CMK (cell line): ENCODE measurements around the gene ARHGEF11.

Experiments
- DNase-seq: peaks from one replicate; pipeline ENCODE4 v3.0.0-alpha.2; 2010; ENCODE audit warnings: low read depth

Gene ARHGEF11

GRCh38 chr1:156910309-156910782 lies 135.2 kb downstream of the ARHGEF11 start:
- DNase-seq: no peak

DNA sequence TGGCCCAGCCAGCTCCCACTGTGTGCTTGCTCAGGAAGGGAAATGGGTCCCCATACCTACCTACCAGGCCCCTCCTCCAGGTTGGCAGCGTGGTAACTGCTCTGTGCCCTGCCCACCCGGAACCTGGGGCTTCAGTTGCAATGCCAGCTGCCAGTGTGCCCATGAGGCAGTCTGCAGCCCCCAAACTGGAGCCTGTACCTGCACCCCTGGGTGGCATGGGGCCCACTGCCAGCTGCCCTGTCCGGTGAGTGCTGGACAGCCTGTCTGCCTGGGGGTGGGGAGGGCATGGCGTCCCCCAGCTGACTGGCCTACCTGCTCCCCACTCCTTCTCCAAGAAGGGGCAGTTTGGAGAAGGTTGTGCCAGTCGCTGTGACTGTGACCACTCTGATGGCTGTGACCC lies 135.9 kb downstream of the ARHGEF11 start:
- DNase-seq: no peak

GRCh38 chr1:156908955-156909354 lies 136.6 kb downstream of the ARHGEF11 start:
- DNase-seq: no peak

DNA sequence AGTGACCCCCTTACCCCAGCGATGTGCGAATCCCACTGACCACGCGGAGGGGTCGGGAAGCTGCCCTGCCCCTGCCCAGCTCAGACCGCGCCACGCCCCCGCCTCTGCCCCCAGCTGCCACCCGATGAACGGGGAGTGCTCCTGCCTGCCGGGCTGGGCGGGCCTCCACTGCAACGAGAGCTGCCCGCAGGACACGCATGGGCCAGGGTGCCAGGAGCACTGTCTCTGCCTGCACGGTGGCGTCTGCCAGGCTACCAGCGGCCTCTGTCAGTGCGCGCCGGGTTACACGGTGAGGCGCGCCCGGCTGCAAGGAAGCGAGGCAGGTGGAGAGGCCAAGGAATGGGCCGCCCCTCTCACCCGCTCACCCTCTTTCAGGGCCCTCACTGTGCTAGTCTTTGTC lies 137.0 kb downstream of the ARHGEF11 start:
- DNase-seq: no peak

- no peak for DNase-seq
These were observed 139.2 kb downstream of the ARHGEF11 start for GRCh38 chr1:156906206-156906906.

DNA sequence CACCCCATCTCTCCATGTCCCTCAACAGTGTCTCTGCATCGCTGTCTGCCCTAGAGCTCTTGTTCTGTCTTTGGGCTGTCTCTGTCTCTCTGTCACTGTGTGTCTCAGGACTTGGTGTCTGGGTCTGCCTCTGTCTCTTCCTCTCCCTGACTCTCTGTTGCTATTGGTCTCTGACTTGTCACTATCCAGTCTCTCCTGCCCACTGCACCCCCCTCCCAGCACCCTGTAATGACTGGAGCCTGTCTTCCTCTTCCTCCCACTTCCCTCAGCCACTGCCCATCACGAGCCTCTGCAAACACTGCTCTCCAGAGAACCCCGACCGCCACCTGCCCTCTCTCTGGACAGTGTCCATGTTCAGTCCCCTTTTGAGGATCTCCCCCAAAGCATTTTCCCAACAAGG lies 139.9 kb downstream of the ARHGEF11 start:
- DNase-seq: no peak

DNA sequence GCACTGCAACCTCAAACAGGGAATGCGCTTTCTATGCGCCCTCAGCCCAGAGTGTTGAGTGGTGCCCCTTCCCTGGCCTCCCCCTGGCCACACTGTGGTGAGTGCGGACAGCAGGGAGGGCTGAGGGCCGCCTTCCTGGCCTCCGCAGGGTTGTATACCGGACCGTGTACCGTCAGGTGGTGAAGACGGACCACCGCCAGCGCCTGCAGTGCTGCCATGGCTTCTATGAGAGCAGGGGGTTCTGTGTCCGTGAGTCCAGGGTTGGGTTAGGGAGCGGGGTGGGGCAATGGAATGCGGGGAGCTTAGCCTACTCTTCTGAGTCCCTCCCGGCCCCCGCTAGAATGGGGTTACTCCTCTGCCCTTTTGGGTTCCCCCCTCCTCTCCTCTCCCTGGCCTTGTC lies 140.4 kb downstream of the ARHGEF11 start:
- no peak for DNase-seq

- no peak for DNase-seq
These were observed 141.2 kb downstream of the ARHGEF11 start for GRCh38 chr1:156904187-156904959.

GRCh38 chr1:156903328-156904091 lies 142.0 kb downstream of the ARHGEF11 start:
- no peak for DNase-seq

- DNase-seq: no peak
These were observed 143.3 kb downstream of the ARHGEF11 start for GRCh38 chr1:156901966-156902915.

- DNase-seq: no peak
These were observed 144.0 kb downstream of the ARHGEF11 start for GRCh38 chr1:156901590-156901900.

DNA sequence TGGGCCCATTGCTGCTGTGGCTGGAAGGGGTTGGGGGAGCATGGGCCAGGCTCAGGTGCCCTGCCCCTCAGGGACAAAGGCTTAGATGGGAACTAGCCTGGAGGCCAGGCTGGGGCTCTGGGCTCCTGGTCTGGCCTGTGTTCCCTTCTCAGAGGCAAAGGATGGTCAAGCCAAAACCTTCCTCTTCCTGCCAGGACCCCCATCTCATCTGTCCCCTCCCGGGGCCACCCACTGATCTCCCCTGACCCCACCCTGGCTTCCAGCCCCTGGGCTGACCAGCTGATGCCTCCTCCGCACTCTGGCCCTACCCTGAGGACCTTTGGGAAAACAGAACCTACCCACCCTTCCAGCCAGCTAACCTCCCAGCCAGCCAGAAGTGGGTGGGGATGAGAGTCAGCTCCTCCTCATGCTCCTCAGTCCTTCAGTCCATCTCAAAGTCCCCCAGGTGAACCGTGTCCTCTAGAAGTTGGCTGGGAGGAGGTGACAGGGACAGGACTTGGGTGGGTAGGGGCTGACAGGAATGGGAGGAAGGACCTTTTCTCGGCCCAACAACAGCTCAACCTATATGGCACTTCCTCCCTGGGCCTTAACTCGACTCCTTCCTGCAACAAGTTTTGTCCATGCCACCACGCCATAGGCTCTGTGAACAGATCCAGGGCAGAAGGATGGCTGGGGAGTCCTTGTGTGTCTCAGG lies 144.5 kb downstream of the ARHGEF11 start:
- DNase-seq: no peak

DNA sequence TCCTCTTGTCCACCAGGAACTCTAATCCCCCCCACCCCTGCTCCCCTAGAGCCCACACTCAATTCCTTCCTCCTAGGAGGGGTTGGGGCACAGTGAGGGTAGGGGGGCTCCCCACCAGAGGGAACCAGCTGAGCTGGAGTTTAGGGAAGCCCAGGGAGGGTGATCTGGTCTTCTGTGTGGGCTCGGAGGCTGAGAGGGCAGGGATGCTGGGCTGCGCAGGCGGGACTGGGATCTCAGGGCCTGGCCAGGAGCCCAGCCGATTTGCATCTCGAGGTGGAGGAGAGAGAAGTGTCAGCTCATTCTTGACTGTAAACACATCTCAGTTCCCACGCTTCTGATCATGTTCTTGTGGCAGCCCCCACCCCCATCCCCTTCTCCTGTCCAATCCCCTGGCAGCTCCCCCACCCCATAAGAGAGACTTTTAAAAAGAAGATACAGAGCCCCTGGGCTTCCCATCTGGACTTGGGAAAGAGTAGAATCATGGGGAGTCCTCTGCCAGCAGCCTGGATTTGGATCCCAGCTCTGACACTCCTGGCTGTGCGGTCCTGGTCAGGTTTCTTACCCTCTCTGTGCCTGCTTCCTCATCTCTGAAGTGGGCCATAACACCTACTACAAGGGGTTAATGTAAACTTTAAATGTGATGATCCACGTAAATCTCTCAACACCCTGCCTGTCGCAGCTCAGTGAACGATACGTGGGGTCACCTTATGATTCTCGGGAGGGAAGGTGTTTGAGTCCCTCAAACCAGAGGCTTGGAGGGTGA lies 145.4 kb downstream of the ARHGEF11 start:
- DNase-seq: no peak

GRCh38 chr1:156898971-156899664 lies 146.4 kb downstream of the ARHGEF11 start:
- DNase-seq: no peak

DNA sequence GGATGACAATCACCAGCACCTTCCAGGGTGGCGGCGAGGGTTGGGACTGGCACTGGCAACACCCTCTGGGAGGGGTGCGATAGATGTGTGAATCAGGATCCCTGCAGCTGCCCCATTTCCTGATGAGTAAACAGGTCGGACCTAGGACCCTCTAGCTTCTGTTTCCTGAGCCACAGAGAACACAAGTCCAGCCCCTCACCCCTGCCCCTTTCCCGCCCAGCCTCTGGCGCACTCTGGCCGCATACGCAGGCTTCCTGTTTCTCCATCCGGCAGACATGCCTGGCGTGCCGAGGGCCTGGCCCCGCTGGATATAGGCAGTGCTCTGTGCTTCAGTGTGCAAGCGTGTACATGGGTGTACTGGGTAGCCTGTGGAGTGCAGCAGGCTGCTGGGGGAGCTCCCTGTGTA lies 147.4 kb downstream of the ARHGEF11 start:
- DNase-seq: no peak

DNA sequence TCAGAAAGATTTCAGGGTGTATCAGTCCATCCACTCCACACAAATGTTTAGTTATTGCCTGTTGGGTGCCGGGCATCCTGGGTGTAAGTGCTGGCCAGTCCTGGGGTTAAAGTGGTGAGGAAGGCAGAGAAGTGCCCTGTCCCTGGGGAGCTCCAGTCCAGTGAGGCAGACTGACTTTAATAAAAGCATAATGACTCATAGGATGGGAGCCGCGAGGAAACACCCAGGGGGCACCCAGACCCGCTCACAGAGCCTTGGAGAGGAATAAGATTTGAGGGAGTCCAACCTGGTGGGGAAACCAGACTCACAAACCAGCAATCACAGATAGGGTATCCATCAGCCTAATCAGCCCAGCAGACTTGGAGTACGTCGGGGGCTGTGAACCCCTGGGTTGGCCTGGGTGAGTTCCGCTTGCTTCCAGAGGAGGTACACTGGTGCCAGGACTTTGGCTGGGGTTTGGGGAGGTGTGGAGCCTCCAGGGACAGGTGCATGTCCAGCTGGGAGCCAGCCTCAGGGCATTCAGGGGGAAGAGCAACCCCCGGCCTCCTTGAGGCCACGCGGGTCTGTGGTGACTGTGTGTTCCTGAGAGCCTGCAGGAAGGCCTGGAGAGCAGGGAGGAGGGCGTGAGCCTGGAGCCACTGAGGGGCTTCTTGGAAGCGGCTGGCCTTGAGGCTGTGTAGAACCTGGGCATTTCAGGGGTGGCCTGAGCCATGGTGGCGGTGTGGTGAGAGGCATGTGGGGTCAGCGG lies 148.3 kb downstream of the ARHGEF11 start:
- no peak for DNase-seq

GRCh38 chr1:156896490-156897033 lies 149.0 kb downstream of the ARHGEF11 start:
- no peak for DNase-seq

DNA sequence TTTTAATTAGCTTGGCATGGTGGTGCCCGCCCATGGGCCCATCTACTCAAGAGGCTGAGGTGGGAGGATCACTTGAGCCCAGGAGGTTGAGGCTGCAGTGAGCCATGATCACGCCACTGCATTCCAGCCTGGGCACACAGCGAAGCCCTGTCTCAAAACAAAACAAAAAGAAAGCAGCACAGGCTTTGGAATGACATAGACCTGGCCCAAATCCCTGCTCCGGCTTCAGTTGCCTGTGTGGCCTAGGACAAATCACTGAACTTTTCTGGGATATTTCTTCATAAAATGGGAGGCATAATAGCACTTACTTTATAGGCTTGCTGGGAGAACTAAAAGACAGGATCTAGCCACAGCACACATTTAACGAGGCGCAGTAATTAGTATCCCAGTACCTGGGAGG lies 149.6 kb downstream of the ARHGEF11 start:
- DNase-seq: no peak

- DNase-seq: no peak
These were observed 150.1 kb downstream of the ARHGEF11 start for GRCh38 chr1:156895455-156895812.
